ENCODE data around the gene MATCAP1.

- TF ChIP-seq NFIC (IDR thresholded peaks at IDR 0.05; ENCODE audit: borderline replicate concordance) = no peak
- no peak for TF ChIP-seq CTCF (IDR thresholded peaks at IDR 0.05)
- no peak for TF ChIP-seq FOSL2 (IDR thresholded peaks at IDR 0.05; ENCODE audit: borderline replicate concordance, low read depth)
- TF ChIP-seq SIN3A (IDR thresholded peaks at IDR 0.05; ENCODE audit: borderline replicate concordance, low read depth, low read length) = no peak
- no peak for TF ChIP-seq MXI1 (IDR thresholded peaks at IDR 0.05; ENCODE audit: low read depth, low read length)
- TF ChIP-seq SMC3 (IDR thresholded peaks at IDR 0.05; ENCODE audit: low read depth, low read length) = no peak
- TF ChIP-seq RAD21 (IDR thresholded peaks at IDR 0.05; ENCODE audit: low read length) = no peak
- TF ChIP-seq EZH2phosphoT487 (IDR thresholded peaks at IDR 0.05; ENCODE audit: borderline replicate concordance, low read depth) = no peak
- TF ChIP-seq EP300 (IDR thresholded peaks at IDR 0.05; ENCODE audit: borderline replicate concordance in 1 of 2, low read depth in 1 of 2, low read length in 1 of 2) = no peak
- no peak for TF ChIP-seq JUND (IDR thresholded peaks at IDR 0.05)
Measured at GRCh38 chr16:67190041-67190440, 6.3 kb upstream of the MATCAP1 start, which contains the start of gene EXOC3L1.

All from SK-N-SH (cell line).